ENCODE results near the gene FEM1A.
A peak's percentile ranks its signal among the peaks of the same experiment; 100 is the strongest.
"Not testable (repeated sequence)": the region's sequence is repeated elsewhere in the genome, so short reads cannot be mapped to it uniquely, and the experiment has no call there.

FEM1A gene

DNA sequence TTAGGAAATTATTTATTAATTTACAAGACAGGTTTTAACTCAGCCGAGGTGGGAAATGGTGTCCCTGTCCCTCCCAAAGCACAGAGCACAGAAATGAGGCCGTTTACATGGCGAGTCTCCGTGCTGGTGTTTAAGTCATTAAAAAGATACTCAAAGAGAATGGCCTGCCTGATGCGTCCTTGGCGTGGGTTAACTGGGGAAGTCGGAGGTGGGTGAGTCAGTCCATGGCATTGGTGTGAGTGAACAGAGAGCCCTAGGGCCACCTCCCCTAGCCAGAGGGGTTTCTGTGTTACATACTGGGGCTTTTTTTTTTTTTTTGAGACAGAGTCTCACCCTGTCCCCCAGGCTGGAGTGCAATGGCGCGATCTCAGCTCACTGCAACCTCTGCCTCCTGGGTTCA is 3.9 kb downstream of the FEM1A start:
- ChIA-PET CTCF (no interaction called here), POLR2A (no interaction called here)
- no peak for DNase-seq (ENCODE audit: extremely low spot score)
- TF ChIP-seq, protein P1, sequence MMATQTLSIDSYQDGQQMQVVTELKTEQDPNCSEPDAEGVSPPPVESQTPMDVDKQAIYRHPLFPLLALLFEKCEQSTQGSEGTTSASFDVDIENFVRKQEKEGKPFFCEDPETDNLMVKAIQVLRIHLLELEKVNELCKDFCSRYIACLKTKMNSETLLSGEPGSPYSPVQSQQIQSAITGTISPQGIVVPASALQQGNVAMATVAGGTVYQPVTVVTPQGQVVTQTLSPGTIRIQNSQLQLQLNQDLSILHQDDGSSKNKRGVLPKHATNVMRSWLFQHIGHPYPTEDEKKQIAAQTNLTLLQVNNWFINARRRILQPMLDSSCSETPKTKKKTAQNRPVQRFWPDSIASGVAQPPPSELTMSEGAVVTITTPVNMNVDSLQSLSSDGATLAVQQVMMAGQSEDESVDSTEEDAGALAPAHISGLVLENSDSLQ (IDR thresholded peaks at IDR 0.05) = no peak
- TF ChIP-seq ELF4 (IDR thresholded peaks at IDR 0.05) (no peak), CTBP1 (IDR thresholded peaks at IDR 0.05; ENCODE audit: borderline replicate concordance) (no peak), HDGF (IDR thresholded peaks at IDR 0.05; ENCODE audit: borderline replicate concordance) (no peak), SUZ12 (IDR thresholded peaks at IDR 0.05) (no peak), TARDBP (IDR thresholded peaks at IDR 0.05) (no peak), FOXM1 (IDR thresholded peaks at IDR 0.05; ENCODE audit: borderline replicate concordance) (no peak)

DNA sequence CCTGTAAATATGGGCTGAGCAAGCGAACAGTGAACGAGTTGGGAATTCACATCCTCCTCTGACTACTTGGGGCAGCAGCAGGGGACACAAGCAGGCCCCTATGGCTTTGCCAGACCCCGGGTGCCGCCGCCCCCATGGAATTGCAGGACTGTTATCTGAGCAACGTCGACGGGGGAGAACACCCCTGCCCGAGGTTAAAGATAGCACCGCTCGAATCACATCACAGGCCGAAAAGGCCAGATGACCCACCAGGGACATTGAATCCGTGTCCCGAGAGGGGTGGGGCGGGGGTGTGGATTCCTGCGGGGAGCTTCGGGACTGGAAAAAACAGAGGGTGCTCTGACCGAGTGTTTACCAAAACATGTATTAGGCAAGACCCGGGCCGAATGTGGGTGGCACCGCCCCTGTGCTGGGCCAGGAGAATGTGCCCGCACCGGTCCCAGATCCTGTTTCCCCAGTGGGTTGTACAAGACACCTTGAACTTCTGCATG is 9.1 kb downstream of the FEM1A start:
- DNase-seq (ENCODE audit: extremely low spot score) = no peak
- ChIA-PET CTCF (no interaction called here), POLR2A (no interaction called here)
- TF ChIP-seq FOXA1 (IDR thresholded peaks at IDR 0.05) (no peak), NFRKB (IDR thresholded peaks at IDR 0.05) (no peak), ARNT (IDR thresholded peaks at IDR 0.05) (no peak), FOXK2 (IDR thresholded peaks at IDR 0.05) (no peak), BHLHE40 (IDR thresholded peaks at IDR 0.05; ENCODE audit: borderline replicate concordance) (no peak), CTBP1 (IDR thresholded peaks at IDR 0.05; ENCODE audit: borderline replicate concordance) (no peak), LEF1 (IDR thresholded peaks at IDR 0.05; ENCODE audit: borderline replicate concordance) (no peak), HDGF (IDR thresholded peaks at IDR 0.05; ENCODE audit: borderline replicate concordance) (no peak), SP1 (IDR thresholded peaks at IDR 0.05) (no peak), ELF4 (IDR thresholded peaks at IDR 0.05) (no peak)
- TF ChIP-seq, protein P1 (IDR thresholded peaks at IDR 0.05) = no peak

DNA sequence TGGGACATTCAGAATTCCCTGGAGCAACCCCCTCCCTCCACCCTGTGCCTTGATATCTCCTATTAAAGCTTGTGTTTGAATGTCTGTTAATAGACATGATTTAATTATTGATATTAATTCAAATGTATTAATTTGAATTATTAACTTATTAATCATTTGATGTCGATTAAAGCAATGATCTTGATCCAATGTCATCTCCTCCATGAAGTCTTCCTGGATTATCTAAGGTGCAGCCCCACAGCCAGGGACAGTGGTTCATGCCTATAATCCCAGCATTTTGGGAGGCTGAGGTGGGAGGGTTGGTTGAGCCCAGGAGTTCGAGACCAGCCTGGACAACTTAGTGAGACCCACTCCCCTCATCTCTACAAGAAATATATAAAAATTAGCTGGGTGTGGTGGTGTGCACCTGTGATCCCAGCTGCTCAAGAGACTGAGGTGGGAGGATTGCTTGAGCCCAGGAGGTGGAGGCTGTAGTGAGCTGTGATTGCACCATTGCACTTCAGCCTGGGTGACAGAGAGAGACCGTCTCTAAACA is 9.6 kb downstream of the FEM1A start:
- TF ChIP-seq SUZ12 (IDR thresholded peaks at IDR 0.05) = no peak
- TF ChIP-seq CTBP1 (IDR thresholded peaks at IDR 0.05; ENCODE audit: borderline replicate concordance) = no peak
- TF ChIP-seq ELF4 (IDR thresholded peaks at IDR 0.05) = no peak
- no peak for TF ChIP-seq SP1 (IDR thresholded peaks at IDR 0.05)
- no peak for TF ChIP-seq NFRKB (IDR thresholded peaks at IDR 0.05)
- no peak for TF ChIP-seq ARNT (IDR thresholded peaks at IDR 0.05)
- no peak for TF ChIP-seq LEF1 (IDR thresholded peaks at IDR 0.05; ENCODE audit: borderline replicate concordance)
- no peak for TF ChIP-seq BHLHE40 (IDR thresholded peaks at IDR 0.05; ENCODE audit: borderline replicate concordance)
- no peak for TF ChIP-seq FOXM1 (IDR thresholded peaks at IDR 0.05; ENCODE audit: borderline replicate concordance)
- TF ChIP-seq ZNF384 (IDR thresholded peaks at IDR 0.05) = no peak
- TF ChIP-seq FOXA1 (IDR thresholded peaks at IDR 0.05) = no peak
- TF ChIP-seq L3MBTL2 (conservative IDR thresholded peaks at IDR 0.05) = no peak
- no peak for TF ChIP-seq TARDBP (IDR thresholded peaks at IDR 0.05)
- TF ChIP-seq, protein P1 (IDR thresholded peaks at IDR 0.05) = no peak
- no peak for TF ChIP-seq FOXK2 (IDR thresholded peaks at IDR 0.05)
- TF ChIP-seq HDGF (IDR thresholded peaks at IDR 0.05; ENCODE audit: borderline replicate concordance) = no peak
- ChIA-PET CTCF (no interaction called here), POLR2A (no interaction called here)
- no peak for DNase-seq (ENCODE audit: extremely low spot score)

DNA sequence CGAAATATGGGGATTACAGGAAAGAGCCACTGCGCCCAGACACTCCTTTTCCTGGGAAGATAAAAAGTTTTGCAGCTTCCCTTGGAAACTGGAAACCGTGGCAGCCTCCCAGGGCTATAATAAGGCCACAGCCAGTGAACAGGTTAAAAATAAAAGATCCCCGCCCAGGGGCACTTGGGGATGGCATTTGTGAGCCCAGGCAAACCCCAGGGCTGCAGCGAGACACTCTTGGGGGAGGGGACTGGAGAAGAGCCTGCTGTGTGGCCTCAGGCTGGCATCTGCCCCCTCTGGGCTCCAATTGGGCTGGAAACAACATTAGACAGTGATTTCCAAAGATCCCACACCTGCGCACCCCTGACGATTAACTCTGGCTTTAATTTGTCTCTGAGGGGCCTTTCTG is 11.2 kb downstream of the FEM1A start:
- DNase-seq (ENCODE audit: extremely low spot score) = no peak
- CTCF ChIA-PET = no interaction called here
- no peak for TF ChIP-seq SP1 (IDR thresholded peaks at IDR 0.05)
- TF ChIP-seq ZNF384 (IDR thresholded peaks at IDR 0.05) = no peak
- TF ChIP-seq, protein P1 (IDR thresholded peaks at IDR 0.05) = no peak
- no peak for TF ChIP-seq FOXM1 (IDR thresholded peaks at IDR 0.05; ENCODE audit: borderline replicate concordance)
- TF ChIP-seq L3MBTL2 (conservative IDR thresholded peaks at IDR 0.05) = no peak
- TF ChIP-seq NFRKB (IDR thresholded peaks at IDR 0.05) = no peak
- TF ChIP-seq ARNT (IDR thresholded peaks at IDR 0.05) = no peak
- TF ChIP-seq LEF1 (IDR thresholded peaks at IDR 0.05; ENCODE audit: borderline replicate concordance) = no peak
- TF ChIP-seq BHLHE40 (IDR thresholded peaks at IDR 0.05; ENCODE audit: borderline replicate concordance) = no peak
- no peak for TF ChIP-seq HDGF (IDR thresholded peaks at IDR 0.05; ENCODE audit: borderline replicate concordance)
- no peak for TF ChIP-seq ELF4 (IDR thresholded peaks at IDR 0.05)
- TF ChIP-seq FOXA1 (IDR thresholded peaks at IDR 0.05) = no peak
- no peak for TF ChIP-seq SUZ12 (IDR thresholded peaks at IDR 0.05)
- TF ChIP-seq FOXK2 (IDR thresholded peaks at IDR 0.05) = no peak
- TF ChIP-seq CTBP1 (IDR thresholded peaks at IDR 0.05; ENCODE audit: borderline replicate concordance) = no peak
- no peak for TF ChIP-seq TARDBP (IDR thresholded peaks at IDR 0.05)
- POLR2A ChIA-PET = no interaction called here

DNA sequence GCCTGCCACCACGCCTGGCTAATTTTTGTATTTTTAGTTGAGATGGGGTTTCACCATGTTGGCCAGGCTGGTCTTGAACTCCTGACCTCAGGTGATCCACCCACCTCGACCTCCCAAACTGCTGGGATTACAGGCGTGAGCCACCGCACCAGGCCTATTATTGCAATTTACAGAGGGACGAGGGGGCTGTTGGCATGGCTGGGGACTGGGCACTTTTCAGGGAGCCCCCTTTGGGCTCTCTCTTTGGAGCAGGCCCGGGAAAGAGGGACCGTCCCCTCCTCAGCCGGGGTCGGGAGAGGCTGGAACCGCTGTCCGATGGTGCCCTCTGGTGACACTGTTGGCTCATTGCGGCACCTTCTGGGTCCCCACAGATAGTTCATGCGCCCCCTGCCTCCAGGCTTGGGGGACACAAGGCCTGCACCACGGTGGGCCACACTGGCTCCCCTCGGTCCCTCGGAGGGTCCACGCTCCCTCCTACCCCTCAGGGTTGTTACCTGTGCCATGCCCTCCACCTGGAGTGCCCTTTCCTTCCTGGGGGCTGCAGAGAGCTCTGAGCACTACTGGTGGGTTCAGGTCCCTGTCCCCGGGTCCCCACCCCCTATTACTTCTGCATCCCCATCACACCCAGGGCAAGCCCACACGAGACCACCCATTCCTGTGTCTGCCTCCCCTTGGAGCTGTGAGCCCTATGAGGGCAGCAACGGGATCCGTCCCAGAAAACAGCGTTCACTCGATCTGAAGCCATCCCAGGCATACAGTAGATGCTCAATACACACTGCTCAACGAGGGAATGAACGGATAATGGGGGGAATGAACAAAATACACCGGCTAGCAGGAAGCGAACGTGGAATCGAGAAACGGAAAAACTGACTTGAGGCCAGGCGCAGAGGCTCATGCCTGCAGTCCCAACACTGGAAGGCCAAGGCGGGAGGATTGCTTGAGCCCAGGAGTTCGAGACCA is 12.5 kb downstream of the FEM1A start:
- TF ChIP-seq FOXK2 (IDR thresholded peaks at IDR 0.05) = no peak
- TF ChIP-seq CTBP1 (IDR thresholded peaks at IDR 0.05; ENCODE audit: borderline replicate concordance) = no peak
- no peak for TF ChIP-seq L3MBTL2 (conservative IDR thresholded peaks at IDR 0.05)
- no peak for TF ChIP-seq FOXM1 (IDR thresholded peaks at IDR 0.05; ENCODE audit: borderline replicate concordance)
- no peak for TF ChIP-seq ZNF384 (IDR thresholded peaks at IDR 0.05)
- TF ChIP-seq ELF4 (IDR thresholded peaks at IDR 0.05) = no peak
- TF ChIP-seq ARNT (IDR thresholded peaks at IDR 0.05) = no peak
- no peak for TF ChIP-seq FOXA1 (IDR thresholded peaks at IDR 0.05)
- TF ChIP-seq NFRKB (IDR thresholded peaks at IDR 0.05) = no peak
- no peak for TF ChIP-seq SP1 (IDR thresholded peaks at IDR 0.05)
- no peak for TF ChIP-seq HDGF (IDR thresholded peaks at IDR 0.05; ENCODE audit: borderline replicate concordance)
- ChIA-PET POLR2A (no interaction called here), CTCF (interaction anchor here (0.8 to 1.3 kb wide), 3 partner anchors 10 to 224 kb away, joined by 3 to 7 read pairs (median 7); no protein-coding TSS in a partner anchor)
- peak; percentile 75 for DNase-seq (ENCODE audit: extremely low spot score)

DNA sequence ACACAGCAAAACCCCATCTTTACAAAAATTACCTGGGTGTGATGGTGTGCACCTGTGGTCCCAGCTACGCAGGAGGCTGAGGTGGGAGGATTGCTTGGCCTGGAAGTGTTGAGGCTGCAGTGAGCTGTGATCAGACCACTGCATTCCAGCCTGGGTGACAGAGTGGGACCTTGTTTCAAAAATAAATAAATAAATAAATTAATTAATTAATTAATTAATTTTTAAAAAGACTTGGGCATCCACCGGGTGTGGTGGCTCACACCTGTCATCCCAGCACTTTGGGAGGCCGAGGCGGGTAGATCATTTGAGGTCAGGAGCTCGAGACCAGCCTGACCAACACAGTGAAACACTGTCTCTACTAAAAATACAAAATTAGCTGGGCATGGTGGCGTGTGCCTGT is 13.6 kb downstream of the FEM1A start:
- CTCF ChIA-PET = interaction anchor here (0.6 to 1.3 kb wide), 3 partner anchors 14 to 221 kb away, joined by 3 read pairs; no protein-coding TSS in a partner anchor
- POLR2A ChIA-PET; DNase-seq (ENCODE audit: extremely low spot score): not testable (repeated sequence)
